Osteoblast (primary cell): ENCODE data around the gene MAP6. TPM values are rescaled to one million over a fixed set of nuclear protein-coding genes. Genes with fewer than 3 reads are reported as not detected.

Source experiments
- DNase-seq: peaks from one replicate; pipeline ENCODE4 v3.0.0; 2011; ENCODE audit warnings: low spot score, mixed read lengths; ENCODE audit not compliant: insufficient read length; ENCODE audit errors: missing footprints
- H2AFZ ChIP-seq: 2 replicates; pipeline ENCODE4 v1.6.0; 2011; ENCODE audit warnings: mild to moderate bottlenecking, low read length
- H3K27ac ChIP-seq: 2 replicates; pipeline ENCODE4 v1.5.1; 2011; ENCODE audit warnings: mild to moderate bottlenecking, low read depth, low read length, moderate library complexity
- H3K27me3 ChIP-seq: 2 replicates; pipeline ENCODE4 v1.6.0; 2012; ENCODE audit warnings: mild to moderate bottlenecking, control low read depth, inconsistent platforms, low read length, moderate library complexity; ENCODE audit not compliant: insufficient read depth
- H3K36me3 ChIP-seq: 2 replicates; pipeline ENCODE4 v1.5.1; 2011; ENCODE audit warnings: mild to moderate bottlenecking, low read length, control low read depth, moderate library complexity; ENCODE audit not compliant: insufficient read depth
- H3K4me1 ChIP-seq: 2 replicates; pipeline ENCODE4 v1.5.1; 2011; ENCODE audit warnings: mild to moderate bottlenecking, low read length, control low read depth, moderate library complexity; ENCODE audit not compliant: insufficient read depth
- H3K4me2 ChIP-seq: 2 replicates; pipeline ENCODE4 v1.6.0; 2011; ENCODE audit warnings: mild to moderate bottlenecking, low read length; ENCODE audit not compliant: insufficient read depth
- H3K4me3 ChIP-seq: fragments of 200-600 bp; sonication (generic); 3 replicates; pipeline ENCODE4 v1.5.1; 2012; ENCODE audit warnings: mild to moderate bottlenecking, low read length, inconsistent platforms; ENCODE audit not compliant: insufficient read depth
- H3K79me2 ChIP-seq: 2 replicates; pipeline ENCODE4 v1.6.0; 2012; ENCODE audit warnings: mild to moderate bottlenecking, low read length, control low read depth, inconsistent platforms; ENCODE audit not compliant: insufficient read depth
- H3K9me3 ChIP-seq: 2 replicates; pipeline ENCODE4 v1.5.1; 2011; ENCODE audit warnings: low read depth, low read length, control low read depth
- H4K20me1 ChIP-seq: 2 replicates; pipeline ENCODE4 v1.6.0; 2012; ENCODE audit warnings: mild to moderate bottlenecking, low read length, control low read depth; ENCODE audit not compliant: insufficient read depth
- total RNA-seq: library from RNA; depleted of rRNA; stranded (reverse); fragments of >200 nt; gene quantifications from 2 replicates; pipeline ENCODE4 v1.2.3, GENCODE V29; 2012
- TF ChIP-seq, protein P1 (sequence below): IDR thresholded peaks from 2 replicates; pipeline ENCODE4 v1.5.1; 2011; ENCODE audit warnings: mild to moderate bottlenecking, low read depth, low read length, moderate library complexity; ENCODE audit errors: extremely low read depth

The MAP6 gene
- total RNA-seq, 1 donor = 0.72 TPM

DNA sequence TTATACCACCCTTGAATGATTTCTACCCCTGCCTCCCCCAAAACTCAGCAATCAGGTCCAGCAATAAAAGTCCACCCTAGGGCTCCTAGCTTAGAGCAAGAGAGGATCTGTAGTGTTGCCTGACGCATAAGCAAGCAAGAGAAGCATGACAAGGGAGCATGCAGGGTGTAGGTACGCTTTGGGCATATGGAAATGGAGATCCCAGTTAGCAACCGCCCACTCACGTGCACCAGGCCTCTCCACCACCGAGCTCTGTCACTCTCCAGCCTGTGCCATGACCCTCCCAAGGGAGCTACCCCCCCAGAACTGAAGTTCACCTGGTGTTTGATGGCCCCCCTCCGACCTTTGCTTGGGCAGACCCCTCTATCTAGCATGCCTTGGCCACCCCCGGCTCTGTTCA is 67.3 kb downstream of the MAP6 start:
- Histone ChIP-seq H3K27me3 (no peaks in the 10 kb centered on the region), H3K36me3 (no peaks in the 10 kb centered on the region), H3K4me2 (no peak overlapping the region), H3K79me2 (no peaks in the 10 kb centered on the region), H4K20me1 (no peaks in the 10 kb centered on the region), H3K4me3 (no peak overlapping the region), H2AFZ (no peak overlapping the region), H3K4me1 (peaks cover 23% of the 10 kb centered on the region), H3K27ac (no peak overlapping the region), H3K9me3 (no peaks in the 10 kb centered on the region)
- TF ChIP-seq, protein P1, sequence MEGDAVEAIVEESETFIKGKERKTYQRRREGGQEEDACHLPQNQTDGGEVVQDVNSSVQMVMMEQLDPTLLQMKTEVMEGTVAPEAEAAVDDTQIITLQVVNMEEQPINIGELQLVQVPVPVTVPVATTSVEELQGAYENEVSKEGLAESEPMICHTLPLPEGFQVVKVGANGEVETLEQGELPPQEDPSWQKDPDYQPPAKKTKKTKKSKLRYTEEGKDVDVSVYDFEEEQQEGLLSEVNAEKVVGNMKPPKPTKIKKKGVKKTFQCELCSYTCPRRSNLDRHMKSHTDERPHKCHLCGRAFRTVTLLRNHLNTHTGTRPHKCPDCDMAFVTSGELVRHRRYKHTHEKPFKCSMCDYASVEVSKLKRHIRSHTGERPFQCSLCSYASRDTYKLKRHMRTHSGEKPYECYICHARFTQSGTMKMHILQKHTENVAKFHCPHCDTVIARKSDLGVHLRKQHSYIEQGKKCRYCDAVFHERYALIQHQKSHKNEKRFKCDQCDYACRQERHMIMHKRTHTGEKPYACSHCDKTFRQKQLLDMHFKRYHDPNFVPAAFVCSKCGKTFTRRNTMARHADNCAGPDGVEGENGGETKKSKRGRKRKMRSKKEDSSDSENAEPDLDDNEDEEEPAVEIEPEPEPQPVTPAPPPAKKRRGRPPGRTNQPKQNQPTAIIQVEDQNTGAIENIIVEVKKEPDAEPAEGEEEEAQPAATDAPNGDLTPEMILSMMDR = no peak
- DNase-seq = no peak

- Histone ChIP-seq H3K9me3 (no peaks in the 10 kb centered on the region), H3K27ac (no peak overlapping the region), H4K20me1 (no peaks in the 10 kb centered on the region), H3K36me3 (no peaks in the 10 kb centered on the region), H3K4me1 (peaks cover 23% of the 10 kb centered on the region), H3K79me2 (no peaks in the 10 kb centered on the region), H3K4me3 (no peak overlapping the region), H3K27me3 (peaks cover 3% of the 10 kb centered on the region), H3K4me2 (no peak overlapping the region), H2AFZ (no peak overlapping the region)
- TF ChIP-seq, protein P1 = no peak
- no peak for DNase-seq
Observed at GRCh38 chr11:75600356-75600755, 68.5 kb downstream of the MAP6 start.

- Histone ChIP-seq H2AFZ (no peak overlapping the region), H3K9me3 (no peaks in the 10 kb centered on the region), H3K27me3 (peaks cover 7% of the 10 kb centered on the region), H4K20me1 (no peaks in the 10 kb centered on the region), H3K4me2 (no peak overlapping the region), H3K4me3 (no peak overlapping the region), H3K4me1 (peaks cover 13% of the 10 kb centered on the region), H3K79me2 (no peaks in the 10 kb centered on the region), H3K27ac (no peak overlapping the region), H3K36me3 (no peaks in the 10 kb centered on the region)
- TF ChIP-seq, protein P1 = no peak
- DNase-seq = no peak
Observed at GRCh38 chr11:75598900-75599299, 69.9 kb downstream of the MAP6 start.

- Histone ChIP-seq H3K27ac (no peak overlapping the region), H3K79me2 (no peaks in the 10 kb centered on the region), H3K9me3 (no peaks in the 10 kb centered on the region), H4K20me1 (no peaks in the 10 kb centered on the region), H3K4me3 (no peak overlapping the region), H3K4me1 (peaks cover 7% of the 10 kb centered on the region), H3K27me3 (peaks cover 7% of the 10 kb centered on the region), H2AFZ (no peak overlapping the region), H3K4me2 (no peak overlapping the region), H3K36me3 (no peaks in the 10 kb centered on the region)
- no peak for DNase-seq
- TF ChIP-seq, protein P1 = no peak
Observed at GRCh38 chr11:75598264-75598663, 70.6 kb downstream of the MAP6 start.
